GM12891 (cell line): ENCODE measurements around the gene IL4R.

ENCODE experiments used
- PAX5 ChIP-seq: IDR thresholded peaks from 2 replicates; pipeline ENCODE4 v1.6.1; 2011; ENCODE audit warnings: low read length, moderate library complexity, mild to moderate bottlenecking; ENCODE audit not compliant: insufficient read depth, severe bottlenecking
- POLR2A ChIP-seq: IDR thresholded peaks from 2 replicates; pipeline ENCODE4 v1.6.1; 2011; ENCODE audit warnings: low read depth, low read length, control low read depth
- POLR2AphosphoS5 ChIP-seq: IDR thresholded peaks from 2 replicates; pipeline ENCODE4 v1.6.1; 2011; ENCODE audit warnings: low read depth, low read length, control low read depth
- TAF1 ChIP-seq: IDR thresholded peaks from 2 replicates; pipeline ENCODE4 v1.6.1; 2011; ENCODE audit warnings: low read depth, low read length, control low read depth

DNA sequence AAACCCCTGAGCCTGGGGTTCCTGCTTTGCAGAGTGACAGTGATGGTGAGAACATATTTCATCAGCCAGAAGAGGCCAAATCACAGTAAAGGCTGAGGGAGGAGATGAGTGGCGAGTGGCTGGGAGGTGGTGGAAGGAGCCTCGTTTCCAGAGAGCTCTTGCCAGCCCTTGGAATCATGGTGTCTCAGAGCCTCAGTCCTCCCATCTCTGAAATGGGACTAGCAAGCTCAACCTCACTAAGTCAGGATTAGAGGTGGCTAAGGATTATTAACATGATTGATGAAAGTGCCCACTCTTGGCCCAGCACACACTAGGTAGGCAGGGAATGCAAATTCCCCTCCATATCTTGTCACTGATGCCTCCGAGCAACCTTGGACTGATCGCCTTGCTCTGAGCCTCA is 43.0 kb downstream of the IL4R start:
- TF ChIP-seq POLR2A (no peak), TAF1 (no peak), PAX5 (no peak), POLR2AphosphoS5 (no peak)
